ENCODE measurements around the gene FNIP2.

The FNIP2 gene

GRCh38 chr4:158763462-158763861 lies 5.4 kb upstream of the FNIP2 start:
- DNase-seq = no peak

GRCh38 chr4:158766434-158767044 lies 2.3 kb upstream of the FNIP2 start:
- no peak for DNase-seq

GRCh38 chr4:158767451-158767850 lies 1.4 kb upstream of the FNIP2 start:
- no peak for DNase-seq

GRCh38 chr4:158769175-158769921 lies 522 bp downstream of the FNIP2 start:
- DNase-seq = peak; percentile 12 to 63 (median 29)

- DNase-seq = no peak
These were observed 1.8 kb downstream of the FNIP2 start for GRCh38 chr4:158770671-158771070.

- DNase-seq = no peak
These were observed 3.0 kb downstream of the FNIP2 start for GRCh38 chr4:158771776-158772175.

- no peak for DNase-seq
These were observed 6.3 kb downstream of the FNIP2 start for GRCh38 chr4:158775091-158775651.

- no peak for DNase-seq
These were observed 7.3 kb downstream of the FNIP2 start for GRCh38 chr4:158776106-158776505.

GRCh38 chr4:158777423-158778155 lies 8.8 kb downstream of the FNIP2 start:
- DNase-seq = no peak

GRCh38 chr4:158778156-158778711 lies 9.4 kb downstream of the FNIP2 start:
- DNase-seq = peak in 1 of 5 donors; percentile 40

GRCh38 chr4:158778712-158779111 lies 9.9 kb downstream of the FNIP2 start:
- no peak for DNase-seq

- no peak for DNase-seq
These were observed 13.1 kb downstream of the FNIP2 start for GRCh38 chr4:158781963-158782362.

- no peak for DNase-seq
These were observed 13.9 kb downstream of the FNIP2 start for GRCh38 chr4:158782551-158783360.

GRCh38 chr4:158783785-158784184 lies 15.0 kb downstream of the FNIP2 start:
- no peak for DNase-seq

- DNase-seq = no peak
These were observed 16.9 kb downstream of the FNIP2 start for GRCh38 chr4:158785718-158786117.

- no peak for DNase-seq
These were observed 17.3 kb downstream of the FNIP2 start for GRCh38 chr4:158786121-158786601.

- DNase-seq = no peak
These were observed 18.1 kb downstream of the FNIP2 start for GRCh38 chr4:158786955-158787354.

GRCh38 chr4:158787709-158788475 lies 19.1 kb downstream of the FNIP2 start:
- DNase-seq = no peak

GRCh38 chr4:158788516-158788915 lies 19.7 kb downstream of the FNIP2 start:
- DNase-seq = no peak

GRCh38 chr4:158789853-158790252 lies 21.0 kb downstream of the FNIP2 start:
- DNase-seq = no peak

- DNase-seq = no peak
These were observed 24.2 kb downstream of the FNIP2 start for GRCh38 chr4:158793021-158793420.

Measured in T-helper 1 cell (primary cell).